Activated T-helper 1 cell treated with Interleukin-2 at 50 U/mL for 16 hours (primary cell): ENCODE results near the gene C10orf71.

Experiments
- DNase-seq: peaks from one replicate; pipeline ENCODE4 v3.0.0-alpha.2; 2020; ENCODE audit warnings: low read depth

The C10orf71 gene

DNA sequence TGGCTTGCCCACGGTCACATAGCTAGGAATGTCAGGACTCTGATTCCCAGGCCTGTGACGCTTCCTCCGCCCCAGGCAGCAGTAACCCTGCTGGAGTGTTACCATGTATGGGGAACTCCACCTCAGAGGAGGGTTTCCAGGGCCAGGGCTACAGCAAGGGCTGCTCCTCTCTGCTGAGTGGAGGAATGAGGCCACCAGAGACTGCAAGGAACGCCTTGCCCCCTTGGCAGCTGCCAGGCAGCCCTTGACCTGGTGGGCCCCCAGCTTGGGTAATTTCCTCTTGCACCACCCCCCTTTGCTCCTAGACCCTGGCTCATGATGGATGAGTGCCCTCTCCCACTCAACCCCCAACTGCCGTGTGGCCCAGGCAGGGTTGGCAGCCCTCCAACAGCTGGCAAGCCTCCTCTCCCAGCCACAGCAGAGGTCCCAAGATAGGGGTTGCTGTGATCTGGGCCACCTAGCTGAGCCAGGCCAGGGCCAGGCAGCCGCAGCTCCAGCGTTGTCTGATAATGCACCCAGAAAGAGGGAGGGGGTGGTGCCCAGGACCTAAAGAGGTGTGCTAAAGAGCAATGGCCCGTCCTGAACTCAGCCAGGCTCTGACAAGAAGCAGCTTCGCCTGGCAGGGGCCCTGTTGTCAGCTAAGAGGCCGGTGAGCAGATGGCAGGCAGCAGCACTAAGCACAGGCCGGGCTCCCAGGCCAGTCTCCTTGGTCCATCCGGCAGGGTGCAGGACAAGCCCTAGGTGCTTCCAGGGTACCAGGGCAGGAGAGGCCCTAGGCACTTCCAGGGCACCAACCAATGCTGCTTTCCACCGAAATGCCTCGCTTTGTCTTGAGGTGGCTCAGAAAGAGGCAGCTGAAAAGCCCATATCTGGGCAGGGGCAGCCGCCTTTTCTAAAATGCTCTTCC is 61.6 kb downstream of the C10orf71 start:
- DNase-seq, result no peak

- DNase-seq, result no peak
These were observed 62.2 kb downstream of the C10orf71 start for GRCh38 chr10:49361178-49361554.

DNA sequence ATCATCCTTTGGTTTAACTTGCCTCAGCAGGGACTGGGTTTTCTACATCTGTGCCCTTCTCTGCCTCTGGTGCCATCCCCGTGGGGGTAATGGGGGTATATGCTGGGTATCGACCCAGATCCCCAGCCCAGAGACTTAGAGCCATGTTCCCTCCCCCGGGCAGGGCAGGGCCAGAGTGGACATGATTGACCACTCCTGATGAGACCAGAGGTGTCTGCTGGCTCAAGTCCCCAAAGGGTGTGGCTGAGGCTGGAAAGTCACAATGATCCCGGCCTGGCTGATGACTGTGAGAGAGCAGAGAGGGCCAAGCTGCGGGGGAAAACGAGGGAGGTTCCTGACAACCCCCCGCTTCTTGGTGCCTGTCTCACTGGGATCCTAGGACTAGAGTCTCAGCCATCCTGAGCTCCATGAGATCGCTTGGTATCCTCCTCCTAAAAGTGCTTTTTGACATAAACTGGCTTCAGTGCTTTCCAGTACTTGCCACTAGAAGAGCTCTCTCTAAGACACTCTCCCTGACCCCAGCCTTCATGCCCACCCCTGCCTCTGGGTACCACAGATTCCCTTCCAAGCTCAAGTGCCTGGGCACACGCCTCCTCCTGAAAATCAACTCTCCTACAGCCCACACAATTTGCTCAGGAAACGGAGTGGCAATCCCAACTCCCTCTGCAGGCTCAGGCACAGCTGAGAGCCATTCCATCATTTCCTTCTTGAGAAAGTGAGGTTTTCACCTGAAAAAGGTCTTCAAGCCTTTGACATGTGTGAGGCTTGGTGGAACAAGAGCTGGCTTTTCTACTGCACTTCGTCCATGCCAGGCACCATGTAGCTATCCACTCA is 63.0 kb downstream of the C10orf71 start:
- DNase-seq, result no peak

DNA sequence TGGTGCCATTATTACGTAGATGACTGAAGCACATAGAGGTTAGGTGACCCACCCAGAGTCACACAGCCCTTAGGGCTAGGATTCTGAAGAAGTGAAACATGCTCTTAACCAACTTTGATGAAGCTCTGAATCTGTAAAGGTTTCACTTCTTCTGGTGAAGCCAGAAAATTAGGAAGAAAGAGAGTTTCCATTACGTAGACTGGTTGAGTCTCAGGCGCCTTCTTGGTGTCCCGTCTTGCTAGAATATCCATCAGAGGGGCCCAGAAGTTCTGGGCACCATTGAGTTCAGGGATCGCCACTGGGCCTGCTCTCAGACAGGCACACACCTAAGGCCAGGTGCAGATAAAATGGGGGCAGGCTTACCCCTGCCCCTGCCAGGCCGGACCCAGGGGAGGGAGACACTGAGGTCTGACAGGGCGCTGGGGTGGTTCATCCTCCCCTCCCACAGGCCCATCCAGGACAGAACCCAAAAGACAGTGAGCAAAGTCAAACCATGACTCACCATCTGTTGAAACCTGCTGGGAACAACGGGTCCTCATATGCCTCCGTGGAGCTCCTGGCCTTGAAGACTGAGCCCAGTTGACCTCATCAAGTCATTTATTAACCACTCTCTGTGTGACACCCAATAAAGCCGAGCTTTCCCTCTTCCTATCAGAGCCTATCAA is 63.8 kb downstream of the C10orf71 start:
- no peak for DNase-seq

DNA sequence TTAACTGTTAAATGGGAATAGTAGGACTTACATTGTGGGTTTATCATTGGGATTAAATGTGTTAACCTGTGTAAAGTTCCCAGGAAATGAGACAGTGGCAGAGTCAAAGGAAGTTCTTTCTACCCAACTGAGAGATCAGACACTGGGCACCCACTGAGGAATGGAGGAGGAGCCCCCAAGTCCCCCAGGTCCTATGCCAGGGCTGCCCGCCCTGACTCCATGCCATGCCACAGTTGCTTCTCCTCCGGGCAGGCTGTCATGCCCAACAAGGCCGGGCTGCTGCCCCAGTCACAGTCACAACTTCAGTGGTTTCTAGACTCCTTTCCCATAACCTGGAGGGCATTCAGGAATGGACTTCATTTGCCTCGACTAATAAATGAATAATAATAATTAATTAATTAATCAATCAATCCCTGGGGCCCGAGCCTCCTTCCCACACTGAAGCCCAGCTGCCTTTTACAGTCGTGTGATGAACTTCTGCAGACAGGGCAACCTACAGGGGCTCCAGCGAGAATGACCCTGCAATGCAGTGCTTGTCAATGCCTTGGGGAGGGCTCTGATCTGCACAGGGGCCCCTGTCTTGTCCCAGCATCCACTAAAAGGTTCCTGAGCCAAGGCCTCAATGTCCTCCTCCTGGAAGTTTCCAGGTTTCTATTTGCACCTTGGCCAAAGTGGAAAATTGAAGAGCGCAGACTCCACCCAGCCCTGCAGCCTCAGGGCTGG is 64.5 kb downstream of the C10orf71 start:
- no peak for DNase-seq

- no peak for DNase-seq
These were observed 65.1 kb downstream of the C10orf71 start for GRCh38 chr10:49364051-49364450.

DNA sequence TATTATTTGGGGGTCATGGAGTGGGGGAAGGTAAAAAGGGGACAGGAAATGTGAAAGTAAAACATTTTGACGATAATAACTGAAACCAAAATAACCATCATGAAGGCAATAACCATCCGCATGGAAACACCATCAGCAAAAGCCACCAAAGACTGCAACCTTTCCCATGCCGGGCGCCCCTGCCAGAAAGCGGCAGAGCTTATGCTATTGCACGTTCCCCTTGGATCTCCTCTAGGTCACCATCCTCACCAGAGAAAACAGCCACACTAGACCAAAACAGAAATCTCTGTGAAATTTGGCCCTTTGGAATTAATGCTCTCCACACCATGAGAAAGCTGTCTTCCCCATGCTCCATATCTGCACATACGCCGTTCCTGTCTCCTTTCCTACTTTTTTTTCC is 65.8 kb downstream of the C10orf71 start:
- no peak for DNase-seq

DNA sequence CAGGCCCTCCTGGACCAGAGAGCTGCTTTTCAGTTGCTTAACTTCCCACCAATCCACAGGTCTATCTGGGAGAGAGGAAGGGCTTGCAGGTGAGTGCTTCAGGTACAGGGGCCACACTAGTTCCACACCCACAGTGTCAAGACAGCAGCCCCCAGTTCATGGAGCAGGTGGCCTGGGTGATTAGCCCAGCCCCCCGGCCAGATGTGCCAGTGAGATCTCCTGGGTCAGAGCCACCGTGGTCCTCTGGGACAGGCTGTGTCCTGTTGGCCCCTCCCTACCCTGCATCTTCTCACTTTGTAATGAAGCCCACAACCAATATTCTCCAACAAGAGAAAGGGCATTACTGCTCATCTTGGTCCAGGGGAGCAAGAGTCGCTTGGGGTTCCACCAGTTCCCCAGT is 66.3 kb downstream of the C10orf71 start:
- no peak for DNase-seq

DNA sequence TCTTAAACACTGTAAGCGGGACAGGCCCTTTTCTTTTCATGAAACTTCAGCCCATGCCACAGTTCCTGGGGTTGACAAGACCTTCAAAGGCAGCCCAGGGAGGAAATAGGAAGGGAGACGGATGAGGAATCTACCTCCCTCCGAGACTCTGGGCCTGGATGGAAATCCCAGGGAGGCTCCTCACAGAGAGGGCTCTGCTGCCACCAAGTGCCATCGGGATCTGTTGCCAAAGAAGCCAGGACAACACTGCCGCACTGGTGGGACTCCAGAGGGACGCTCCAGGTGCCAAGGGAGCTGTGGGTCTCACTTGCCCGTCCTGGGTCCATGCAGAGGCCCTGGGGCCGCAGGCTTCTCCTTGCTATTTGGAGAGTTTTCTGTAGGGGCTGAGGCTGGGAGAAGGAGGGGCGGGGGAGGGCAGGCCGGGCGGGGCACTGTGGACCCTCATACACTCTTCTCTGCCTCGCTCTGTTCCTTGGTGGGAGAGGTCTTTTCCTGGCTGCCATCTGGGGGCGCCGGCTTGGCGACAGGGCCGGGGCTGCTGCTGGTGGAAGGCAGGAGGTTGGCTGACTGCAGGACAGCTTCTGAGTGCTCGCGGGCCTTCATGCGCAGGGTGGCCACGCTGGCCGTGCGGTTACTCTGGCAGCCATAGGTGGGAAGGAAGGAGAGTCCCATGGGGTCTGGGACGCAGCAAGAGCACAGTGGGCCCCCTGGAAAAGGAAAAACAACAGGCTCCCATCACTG is 66.9 kb downstream of the C10orf71 start:
- no peak for DNase-seq

GRCh38 chr10:49366460-49366859 is 67.5 kb downstream of the C10orf71 start:
- DNase-seq, result no peak

- DNase-seq, result no peak
These were observed 68.6 kb downstream of the C10orf71 start for GRCh38 chr10:49367600-49367999.

GRCh38 chr10:49368256-49368655 is 69.3 kb downstream of the C10orf71 start:
- DNase-seq, result no peak

GRCh38 chr10:49369216-49370162 is 70.5 kb downstream of the C10orf71 start:
- no peak for DNase-seq

- DNase-seq, result no peak
These were observed 71.5 kb downstream of the C10orf71 start for GRCh38 chr10:49370326-49371100.

GRCh38 chr10:49371967-49372366 is 73.0 kb downstream of the C10orf71 start:
- no peak for DNase-seq

- DNase-seq, result no peak
These were observed 74.4 kb downstream of the C10orf71 start for GRCh38 chr10:49373361-49373760.

GRCh38 chr10:49374740-49375139 is 75.8 kb downstream of the C10orf71 start:
- DNase-seq, result no peak

DNA sequence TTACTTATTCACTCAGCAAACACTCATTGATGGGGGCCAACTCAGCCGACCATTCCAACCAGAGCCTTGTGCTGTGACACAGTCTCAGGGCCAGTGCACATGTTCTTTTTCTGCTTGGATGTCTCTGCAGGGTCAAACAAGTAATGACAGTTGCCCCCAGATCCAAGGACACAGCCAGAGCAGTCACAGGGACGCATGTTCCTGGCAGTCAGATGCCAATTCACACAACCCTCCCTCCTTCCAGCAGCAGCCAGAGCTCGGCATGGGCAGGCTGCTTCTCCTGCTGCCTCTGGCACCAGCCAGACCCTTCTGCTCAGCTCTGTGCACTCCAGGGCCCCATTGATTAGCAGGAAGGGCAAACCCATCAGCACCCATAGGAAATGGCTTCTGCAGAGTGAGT is 76.6 kb downstream of the C10orf71 start:
- DNase-seq, result no peak
